GM19455 (cell line): ENCODE data around the gene TAS2R19.

ENCODE experiments used
- ATAC-seq: cut with Tn5 transposase; IDR thresholded peaks from one replicate; pipeline ENCODE4 v1.9.1; 2021; ENCODE audit not compliant: unreplicated experiment

The TAS2R19 gene

DNA sequence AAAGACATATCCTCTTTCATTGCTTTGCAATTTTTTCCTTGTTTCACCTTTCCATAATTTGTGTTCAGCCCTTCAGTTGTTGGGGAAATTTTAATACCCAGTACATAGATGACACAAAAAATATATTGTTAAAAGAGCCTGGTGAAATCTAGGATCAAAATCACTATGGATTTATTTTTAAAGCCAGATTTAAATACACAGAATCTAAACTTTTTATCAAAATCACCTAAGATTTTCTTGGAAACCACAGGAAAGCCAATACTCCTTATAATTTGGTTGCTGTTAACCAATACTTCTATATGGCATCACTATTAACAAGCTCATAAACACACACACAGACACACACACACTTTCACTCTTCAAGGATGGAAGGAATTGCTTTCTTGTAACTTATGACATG, 24.2 kb downstream of the TAS2R19 start, which contains the start of gene TAS2R20:
Gene TAS2R20, minus strand, starts transcription at position 101 of the 400 bp plus-strand sequence. CDS start 429 bp downstream, outside the sequence.
- no peak for ATAC-seq

DNA sequence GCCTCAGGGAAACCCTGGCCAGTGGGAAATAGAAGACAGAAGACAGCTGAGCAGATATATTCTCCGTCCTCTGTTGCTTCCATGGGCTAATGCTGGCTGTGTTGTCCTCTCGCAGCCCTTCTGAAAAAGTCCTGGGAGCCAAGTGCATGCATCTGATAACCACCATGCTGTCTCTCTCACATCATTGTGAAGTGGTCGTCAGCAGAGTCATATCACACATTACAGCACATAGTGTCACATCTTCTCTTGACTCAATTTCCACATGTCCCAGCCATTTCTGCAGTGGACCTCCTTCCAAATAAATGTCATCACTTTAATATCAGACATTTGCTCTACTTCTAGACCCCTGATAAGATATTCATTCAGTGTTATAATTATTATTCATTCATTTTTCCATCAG, 28.1 kb downstream of the TAS2R19 start:
- no peak for ATAC-seq

DNA sequence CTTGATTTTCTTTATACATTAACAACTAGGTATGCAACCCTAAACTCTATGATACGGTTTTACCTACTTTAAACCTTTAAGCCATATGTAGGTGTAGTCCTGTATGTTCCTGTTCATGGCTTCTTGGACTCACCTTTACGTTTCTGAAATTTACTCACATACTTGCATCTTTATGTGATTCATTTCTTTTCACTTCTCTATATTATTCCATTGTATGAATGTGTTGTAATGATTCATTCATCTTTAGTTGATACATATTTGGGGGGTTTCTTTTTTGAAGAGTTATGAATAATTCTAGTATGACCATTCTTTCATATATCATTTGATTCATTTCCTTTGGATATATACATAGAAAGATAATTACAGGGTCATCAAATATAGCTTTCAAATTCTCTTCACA, 33.3 kb downstream of the TAS2R19 start:
- no peak for ATAC-seq

DNA sequence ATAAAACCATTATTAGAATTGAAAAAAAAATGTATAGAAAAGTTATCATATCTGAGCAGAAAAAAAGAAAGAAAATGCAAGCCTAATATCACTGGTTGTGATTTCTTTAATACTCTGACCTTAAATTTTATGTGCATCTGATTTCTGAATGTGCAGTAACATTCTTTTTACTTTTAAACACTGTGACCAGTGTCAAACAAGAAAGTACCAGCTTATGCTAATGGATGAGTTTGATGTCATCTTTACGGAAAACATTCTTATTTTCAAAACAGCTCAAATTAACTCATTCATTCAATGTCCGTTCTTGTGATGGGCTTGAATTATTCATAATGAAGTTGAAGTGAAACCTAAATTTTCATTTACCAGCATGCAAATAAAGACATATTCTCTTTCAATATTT, 35.6 kb downstream of the TAS2R19 start, which contains the start of gene TAS2R50:
Gene TAS2R50, minus strand, starts transcription at position 101 of the 400 bp plus-strand sequence. Its CDS starts 52 bp downstream, at position 49.
- ATAC-seq = no peak

DNA sequence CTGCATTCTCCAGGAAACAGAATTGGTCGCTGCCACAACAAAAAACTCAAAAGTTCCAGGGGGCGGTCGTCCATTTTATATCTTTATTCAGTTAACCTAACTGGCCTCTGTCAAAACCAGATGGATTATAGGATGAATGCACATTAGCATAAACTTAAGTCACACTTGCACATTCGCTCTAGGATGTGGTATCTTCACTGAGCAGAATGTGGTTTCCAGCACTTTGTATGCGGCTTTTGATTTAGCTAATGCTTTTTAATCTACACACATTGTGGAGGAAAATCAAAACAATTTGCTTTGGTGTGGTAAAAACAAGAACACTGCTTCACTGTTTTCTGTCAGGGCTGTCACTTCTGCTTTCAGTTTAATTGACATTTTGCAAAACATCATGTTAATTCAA, 40.2 kb downstream of the TAS2R19 start:
- ATAC-seq = no peak

DNA sequence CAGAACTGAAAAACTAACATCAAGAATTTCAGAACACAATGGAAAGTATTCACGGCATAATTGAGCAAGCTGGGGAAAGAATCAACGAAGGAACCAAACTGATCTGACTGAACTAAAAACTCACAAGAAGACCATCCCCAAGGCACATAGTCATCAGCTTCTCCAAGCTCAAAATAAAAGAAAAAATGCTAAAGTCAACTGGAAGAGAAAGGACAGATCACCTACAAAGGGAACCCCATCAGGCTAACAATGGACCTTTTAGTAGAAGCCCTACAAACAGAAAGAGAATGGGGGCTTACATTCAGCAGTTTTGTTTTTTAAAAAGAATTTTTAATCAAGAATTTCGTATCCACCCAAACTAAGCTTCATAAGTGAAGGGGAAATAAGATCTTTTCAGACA, 47.5 kb downstream of the TAS2R19 start:
- ATAC-seq = no peak
